PC-3 (cell line): ENCODE data around the gene TMPRSS3.

Source experiments
- CTCF ChIP-seq: fragments of 300-600 bp; sonication (generic); conservative IDR thresholded peaks from 2 replicates; pipeline ENCODE4 v1.5.1; 2017; ENCODE audit warnings: antibody characterized with exemption, low read depth, mild to moderate bottlenecking, low read length
- EZH2phosphoT487 ChIP-seq: fragments of 300-600 bp; sonication (generic); IDR thresholded peaks from 2 replicates; pipeline ENCODE4 v1.6.1; 2018; ENCODE audit warnings: mild to moderate bottlenecking, antibody characterized with exemption, low read length, borderline replicate concordance

GRCh38 chr21:42374457-42374856 is 21.4 kb downstream of the TMPRSS3 start:
- TF ChIP-seq CTCF (no peak), EZH2phosphoT487 (no peak)
